ENCODE measurements around the gene SPOP. TPM values are rescaled to one million over a fixed set of nuclear protein-coding genes. Genes with fewer than 3 reads are reported as not detected.

The SPOP gene
- total and polyA plus RNA-seq, 9 of the 15 experiments (the other 6 are each of a cell fraction or from before 2014, with no cell fraction given) = 34.2 to 65.9 (median 39.7) TPM

DNA sequence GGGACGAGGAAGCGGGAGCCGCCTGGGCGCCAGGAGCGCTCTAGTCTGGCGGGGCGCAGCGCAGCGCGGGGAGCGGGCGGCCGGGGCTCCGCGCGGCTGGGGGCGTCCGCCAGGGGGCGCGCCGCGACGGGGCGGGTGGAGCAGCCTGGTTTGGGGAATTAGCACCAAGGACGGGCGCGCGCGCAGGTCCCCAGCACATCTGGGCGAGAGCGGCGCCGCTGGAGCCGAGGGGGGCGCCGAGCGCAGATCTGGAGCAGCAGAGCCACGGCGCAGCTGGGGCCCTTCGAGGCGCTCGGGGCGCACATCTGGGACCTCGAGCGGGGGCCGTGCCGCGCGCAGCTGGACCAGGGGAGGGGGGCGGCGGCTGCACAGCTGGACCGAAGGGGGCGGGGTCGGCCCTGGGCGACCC, 102.2 kb downstream of the SPOP start, which contains the start of gene NXPH3 (continued):
- TF ChIP-seq, protein P1, sequence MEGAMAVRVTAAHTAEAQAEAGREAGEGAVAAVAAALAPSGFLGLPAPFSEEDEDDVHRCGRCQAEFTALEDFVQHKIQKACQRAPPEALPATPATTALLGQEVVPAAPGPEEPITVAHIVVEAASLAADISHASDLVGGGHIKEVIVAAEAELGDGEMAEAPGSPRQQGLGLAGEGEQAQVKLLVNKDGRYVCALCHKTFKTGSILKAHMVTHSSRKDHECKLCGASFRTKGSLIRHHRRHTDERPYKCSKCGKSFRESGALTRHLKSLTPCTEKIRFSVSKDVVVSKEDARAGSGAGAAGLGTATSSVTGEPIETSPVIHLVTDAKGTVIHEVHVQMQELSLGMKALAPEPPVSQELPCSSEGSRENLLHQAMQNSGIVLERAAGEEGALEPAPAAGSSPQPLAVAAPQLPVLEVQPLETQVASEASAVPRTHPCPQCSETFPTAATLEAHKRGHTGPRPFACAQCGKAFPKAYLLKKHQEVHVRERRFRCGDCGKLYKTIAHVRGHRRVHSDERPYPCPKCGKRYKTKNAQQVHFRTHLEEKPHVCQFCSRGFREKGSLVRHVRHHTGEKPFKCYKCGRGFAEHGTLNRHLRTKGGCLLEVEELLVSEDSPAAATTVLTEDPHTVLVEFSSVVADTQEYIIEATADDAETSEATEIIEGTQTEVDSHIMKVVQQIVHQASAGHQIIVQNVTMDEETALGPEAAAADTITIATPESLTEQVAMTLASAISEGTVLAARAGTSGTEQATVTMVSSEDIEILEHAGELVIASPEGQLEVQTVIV (CRISPR knock-in tag; IDR thresholded peaks at IDR 0.05; ENCODE audit: borderline replicate concordance) = no peak
- TF ChIP-seq ZNF282 (CRISPR knock-in tag; IDR thresholded peaks at IDR 0.05) (no peak), NCOR1 (IDR thresholded peaks at IDR 0.05) (no peak), SIN3B (IDR thresholded peaks at IDR 0.05; ENCODE audit: low read depth) (no peak), KLF1 (tag; IDR thresholded peaks at IDR 0.05) (no peak), ATF1 (CRISPR knock-in tag; IDR thresholded peaks at IDR 0.05) (no peak), ATF1 (tag; IDR thresholded peaks at IDR 0.05) (no peak), ZNF589 (CRISPR knock-in tag; IDR thresholded peaks at IDR 0.05; ENCODE audit: low read depth) (no peak), PHB2 (IDR thresholded peaks at IDR 0.05; ENCODE audit: low read depth) (no peak), POLR2B (IDR thresholded peaks at IDR 0.05; ENCODE audit: low read depth, partially characterized antibody) (no peak), ZBTB1 (CRISPR knock-in tag; IDR thresholded peaks at IDR 0.05; ENCODE audit: borderline replicate concordance, low read depth) (no peak), BDP1 (IDR thresholded peaks at IDR 0.05; ENCODE audit: insufficient read depth, insufficient read length) (no peak), ZNF77 (CRISPR knock-in tag; IDR thresholded peaks at IDR 0.05) (no peak), RAD21 (CRISPR knock-in tag; conservative IDR thresholded peaks at IDR 0.05 in 1 of 2, IDR thresholded peaks at IDR 0.05 in 1 of 2) (peak; percentile 38 to 77; a peak in 3 of 4 replicates), ARHGAP35 (IDR thresholded peaks at IDR 0.05; ENCODE audit: partially characterized antibody) (no peak), RB1 (IDR thresholded peaks at IDR 0.05; ENCODE audit: low read depth) (peak; percentile 97), PTTG1 (tag; IDR thresholded peaks at IDR 0.05; ENCODE audit: low read depth) (no peak), POLR2AphosphoS2 (IDR thresholded peaks at IDR 0.05; ENCODE audit: low read length) (no peak), DMBX1 (CRISPR knock-in tag; IDR thresholded peaks at IDR 0.05; ENCODE audit: borderline replicate concordance) (no peak)
- TF ChIP-seq, protein P2, sequence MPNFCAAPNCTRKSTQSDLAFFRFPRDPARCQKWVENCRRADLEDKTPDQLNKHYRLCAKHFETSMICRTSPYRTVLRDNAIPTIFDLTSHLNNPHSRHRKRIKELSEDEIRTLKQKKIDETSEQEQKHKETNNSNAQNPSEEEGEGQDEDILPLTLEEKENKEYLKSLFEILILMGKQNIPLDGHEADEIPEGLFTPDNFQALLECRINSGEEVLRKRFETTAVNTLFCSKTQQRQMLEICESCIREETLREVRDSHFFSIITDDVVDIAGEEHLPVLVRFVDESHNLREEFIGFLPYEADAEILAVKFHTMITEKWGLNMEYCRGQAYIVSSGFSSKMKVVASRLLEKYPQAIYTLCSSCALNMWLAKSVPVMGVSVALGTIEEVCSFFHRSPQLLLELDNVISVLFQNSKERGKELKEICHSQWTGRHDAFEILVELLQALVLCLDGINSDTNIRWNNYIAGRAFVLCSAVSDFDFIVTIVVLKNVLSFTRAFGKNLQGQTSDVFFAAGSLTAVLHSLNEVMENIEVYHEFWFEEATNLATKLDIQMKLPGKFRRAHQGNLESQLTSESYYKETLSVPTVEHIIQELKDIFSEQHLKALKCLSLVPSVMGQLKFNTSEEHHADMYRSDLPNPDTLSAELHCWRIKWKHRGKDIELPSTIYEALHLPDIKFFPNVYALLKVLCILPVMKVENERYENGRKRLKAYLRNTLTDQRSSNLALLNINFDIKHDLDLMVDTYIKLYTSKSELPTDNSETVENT (CRISPR knock-in tag; IDR thresholded peaks at IDR 0.05) = peak; percentile 28; the same call in 1 of the 2 replicates
- TF ChIP-seq, protein P3, sequence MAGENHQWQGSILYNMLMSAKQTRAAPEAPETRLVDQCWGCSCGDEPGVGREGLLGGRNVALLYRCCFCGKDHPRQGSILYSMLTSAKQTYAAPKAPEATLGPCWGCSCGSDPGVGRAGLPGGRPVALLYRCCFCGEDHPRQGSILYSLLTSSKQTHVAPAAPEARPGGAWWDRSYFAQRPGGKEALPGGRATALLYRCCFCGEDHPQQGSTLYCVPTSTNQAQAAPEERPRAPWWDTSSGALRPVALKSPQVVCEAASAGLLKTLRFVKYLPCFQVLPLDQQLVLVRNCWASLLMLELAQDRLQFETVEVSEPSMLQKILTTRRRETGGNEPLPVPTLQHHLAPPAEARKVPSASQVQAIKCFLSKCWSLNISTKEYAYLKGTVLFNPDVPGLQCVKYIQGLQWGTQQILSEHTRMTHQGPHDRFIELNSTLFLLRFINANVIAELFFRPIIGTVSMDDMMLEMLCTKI (IDR thresholded peaks at IDR 0.05; ENCODE audit: partially characterized antibody) = no peak
- TF ChIP-seq, protein P4, sequence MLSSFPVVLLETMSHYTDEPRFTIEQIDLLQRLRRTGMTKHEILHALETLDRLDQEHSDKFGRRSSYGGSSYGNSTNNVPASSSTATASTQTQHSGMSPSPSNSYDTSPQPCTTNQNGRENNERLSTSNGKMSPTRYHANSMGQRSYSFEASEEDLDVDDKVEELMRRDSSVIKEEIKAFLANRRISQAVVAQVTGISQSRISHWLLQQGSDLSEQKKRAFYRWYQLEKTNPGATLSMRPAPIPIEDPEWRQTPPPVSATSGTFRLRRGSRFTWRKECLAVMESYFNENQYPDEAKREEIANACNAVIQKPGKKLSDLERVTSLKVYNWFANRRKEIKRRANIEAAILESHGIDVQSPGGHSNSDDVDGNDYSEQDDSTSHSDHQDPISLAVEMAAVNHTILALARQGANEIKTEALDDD (IDR thresholded peaks at IDR 0.05) = no peak
